K562 (cell line): ENCODE measurements around the gene RARG. TPM values are rescaled to one million over a fixed set of nuclear protein-coding genes. Genes with fewer than 3 reads are reported as not detected.

ENCODE experiments used
- HES1 ChIP-seq: fragments of 450-650 bp; IDR thresholded peaks from 2 replicates; pipeline ENCODE4 v1.6.1; 2016; ENCODE audit warnings: low read depth, mild to moderate bottlenecking, moderate library complexity
- JUN ChIP-seq, 2 experiments: sonication (generic) in 1 of 2; formaldehyde crosslinking in 1 of 2; IDR thresholded peaks; 2 replicates each; pipeline versions ENCODE4 v1.6.1 to v1.8.0; 2012 to 2022; ENCODE audit warnings: borderline replicate concordance in 2 of 2, mild to moderate bottlenecking in 2 of 2, improper control_type of control experiment in 1 of 2, low read depth in 1 of 2, low read length in 1 of 2, missing genetic modification reagents in 1 of 2
- KAT2B ChIP-seq: IDR thresholded peaks from one replicate; pipeline ENCODE4 v1.6.1; 2012; ENCODE audit warnings: low read depth, mild to moderate bottlenecking, control low read depth, inconsistent platforms, low read length, moderate library complexity
- KLF13 ChIP-seq: fragments of 450-650 bp; IDR thresholded peaks from 2 replicates; pipeline ENCODE4 v1.6.1; 2016; ENCODE audit warnings: missing genetic modification characterization, low read depth, mild to moderate bottlenecking, missing compliant biosample characterization, moderate library complexity, borderline replicate concordance
- MBD1 ChIP-seq: fragments of 250-450 bp; sonication (Bioruptor Pico); IDR thresholded peaks from 2 replicates; pipeline ENCODE4 v1.8.0; 2022; ENCODE audit warnings: inconsistent platforms
- MBD2 ChIP-seq: sonication (generic); IDR thresholded peaks from 2 replicates; pipeline ENCODE4 v1.6.1; 2016; ENCODE audit warnings: low read depth, borderline replicate concordance
- MCM3 ChIP-seq: fragments of 450-650 bp; IDR thresholded peaks from 2 replicates; pipeline ENCODE4 v1.6.1; 2016
- NR0B1 ChIP-seq: fragments of 450-650 bp; IDR thresholded peaks from one replicate; pipeline ENCODE4 v1.6.1; 2018; ENCODE audit warnings: mild to moderate bottlenecking, moderate library complexity; ENCODE audit not compliant: partially characterized antibody
- NRF1 ChIP-seq, 2 experiments: fragments of 450-650 bp; IDR thresholded peaks in 1 of 2; conservative IDR thresholded peaks in 1 of 2; 2 replicates each; pipeline ENCODE4 v1.6.1; 2014; ENCODE audit warnings: mild to moderate bottlenecking in 2 of 2
- PATZ1 ChIP-seq: fragments of 250-450 bp; sonication (Bioruptor Pico); IDR thresholded peaks from 2 replicates; pipeline ENCODE4 v1.5.0; 2020; ENCODE audit warnings: mild to moderate bottlenecking, borderline replicate concordance
- PHTF2 ChIP-seq: fragments of 250-450 bp; sonication (Bioruptor Pico); IDR thresholded peaks from 2 replicates; pipeline ENCODE4 v1.5.0; 2021; ENCODE audit warnings: mild to moderate bottlenecking
- PRPF4 ChIP-seq: fragments of 200-400 bp; formaldehyde crosslinking; IDR thresholded peaks from one replicate; pipeline ENCODE4 v1.6.1; 2017; ENCODE audit warnings: low read length, low read depth, mild to moderate bottlenecking; ENCODE audit not compliant: insufficient read depth, poor library complexity, severe bottlenecking
- SETDB1 ChIP-seq: IDR thresholded peaks from one replicate; pipeline ENCODE4 v1.6.1; 2012; ENCODE audit warnings: low read length, control low read depth, inconsistent platforms
- U2AF1 ChIP-seq: fragments of 200-400 bp; formaldehyde crosslinking; optimal IDR thresholded peaks from 2 replicates; pipeline ENCODE3; 2017; ENCODE audit warnings: mild to moderate bottlenecking, low read depth, low read length, moderate library complexity
- ZBTB2 ChIP-seq: fragments of 450-650 bp; IDR thresholded peaks from 2 replicates; pipeline ENCODE4 v1.6.1; 2016; ENCODE audit warnings: antibody characterized with exemption
- ZFX ChIP-seq: sonication (generic); formaldehyde crosslinking; IDR thresholded peaks from 2 replicates; pipeline ENCODE4 v1.8.0; 2022; ENCODE audit warnings: mild to moderate bottlenecking, missing genetic modification reagents, moderate library complexity
- ZNF280B ChIP-seq: fragments of 250-450 bp; sonication (Bioruptor Pico); IDR thresholded peaks from 2 replicates; pipeline ENCODE4 v1.5.1; 2021; ENCODE audit warnings: mild to moderate bottlenecking
- ZNF436 ChIP-seq: fragments of 250-450, 450-650 bp; sonication (Bioruptor Pico); formaldehyde crosslinking; IDR thresholded peaks from 2 replicates; pipeline ENCODE4 v1.7.0; 2020; ENCODE audit warnings: mild to moderate bottlenecking
- ZNF778 ChIP-seq: fragments of 450-650 bp; formaldehyde crosslinking; IDR thresholded peaks from 2 replicates; pipeline ENCODE4 v1.4.0; 2020; ENCODE audit warnings: mild to moderate bottlenecking, moderate library complexity
- polyA plus RNA-seq, 8 experiments: library from polyadenylated mRNA; depleted of rRNA in 4 of 8; stranded (reverse) in 5 of 8; unstranded in 3 of 8; fragments of >200 nt; fragmentation: Nextera tagmentation in 2 of 8; fragmentation: Illumina TruSeq in 1 of 8; extraction: Ambion mirVana in 2 of 8; extraction: Trizol in 1 of 8; gene quantifications; 2 replicates each; pipeline versions ENCODE4 v1.2.1 to v1.2.3, GENCODE V29; 2011 to 2014; ENCODE audit warnings: inconsistent platforms in 1 of 8, missing spikeins in 1 of 8
- total RNA-seq, 7 experiments: library from RNA; depleted of rRNA in 6 of 7; stranded (reverse); fragments of >200 nt in 6 of 7; fragmentation: Illumina TruSeq in 2 of 7; extraction: Trizol in 2 of 7; gene quantifications; 2 replicates each; pipeline versions ENCODE4 v1.2.1 to v1.2.3, GENCODE V29; 2011 to 2021; ENCODE audit warnings: low replicate concordance in 1 of 7

Gene RARG
- total and polyA plus RNA-seq, 9 of the 15 experiments (the other 6 are each of a cell fraction or from before 2014, with no cell fraction given): 0.18 to 7.6 (median 3.8) TPM

- TF ChIP-seq MBD1 (CRISPR knock-in tag): no peak
- TF ChIP-seq HES1: no peak
- no peak for TF ChIP-seq NRF1 (conservative IDR thresholded peaks at IDR 0.05 in 1 of 2, IDR thresholded peaks at IDR 0.05 in 1 of 2)
- TF ChIP-seq ZNF280B: no peak
- TF ChIP-seq ZFX: no peak
- TF ChIP-seq U2AF1: no peak
- TF ChIP-seq NR0B1: no peak
- no peak for TF ChIP-seq ZNF778
- TF ChIP-seq ZNF436 (CRISPR knock-in tag): no peak
- TF ChIP-seq SETDB1: no peak
- TF ChIP-seq MBD2: no peak
- no peak for TF ChIP-seq PATZ1 (CRISPR knock-in tag)
- TF ChIP-seq PHTF2 (CRISPR knock-in tag): no peak
- TF ChIP-seq ZBTB2: 0 out of 2 replicates have a peak, but pooled peaks have one; percentile 33
- TF ChIP-seq PRPF4: no peak
- no peak for TF ChIP-seq MCM3
- TF ChIP-seq KAT2B: no peak
- TF ChIP-seq JUN (IDR thresholded peaks at IDR 0.05; ENCODE audit: borderline replicate concordance, low read depth, low read length): no peak
- no peak for TF ChIP-seq JUN (CRISPR knock-in tag; IDR thresholded peaks at IDR 0.05; ENCODE audit: borderline replicate concordance)
- no peak for TF ChIP-seq KLF13 (tag)
These were observed 9.8 kb downstream of the RARG start (continued) for GRCh38 chr12:53222170-53222721.
